Ramos (cell line): ENCODE measurements around the gene BAHCC1.

ENCODE experiments used
- in situ Hi-C: fragments of 300-500 bp; cut with MboI; formaldehyde crosslinking; loops from one replicate; pipeline ENCODE4 v1.14.3; 2022; ENCODE audit warnings: low sequenced_read_pairs; ENCODE audit not compliant: unreplicated experiment

BAHCC1 gene

GRCh38 chr17:81394377-81394920, 808 bp upstream of the BAHCC1 start:
- in situ Hi-C loops = no loop called here

- in situ Hi-C loops = no loop called here
Observed at GRCh38 chr17:81395600-81396277, 482 bp downstream of the BAHCC1 start.

- in situ Hi-C loops = no loop called here
Observed at GRCh38 chr17:81396278-81396721, 1.0 kb downstream of the BAHCC1 start.

- in situ Hi-C loops = no loop called here
Observed at GRCh38 chr17:81396722-81397313, 1.6 kb downstream of the BAHCC1 start.

- in situ Hi-C loops = no loop called here
Observed at GRCh38 chr17:81397314-81398175, 2.3 kb downstream of the BAHCC1 start.

GRCh38 chr17:81398176-81398831, 3.0 kb downstream of the BAHCC1 start:
- in situ Hi-C loops = no loop called here

- in situ Hi-C loops = no loop called here
Observed at GRCh38 chr17:81398832-81399411, 3.7 kb downstream of the BAHCC1 start.

- in situ Hi-C loops = no loop called here
Observed at GRCh38 chr17:81399481-81400153, 4.4 kb downstream of the BAHCC1 start.

GRCh38 chr17:81400154-81400977, 5.1 kb downstream of the BAHCC1 start:
- in situ Hi-C loops = no loop called here

GRCh38 chr17:81400996-81401722, 5.9 kb downstream of the BAHCC1 start:
- in situ Hi-C loops = no loop called here

- in situ Hi-C loops = no loop called here
Observed at GRCh38 chr17:81401723-81402529, 6.7 kb downstream of the BAHCC1 start.

- in situ Hi-C loops = no loop called here
Observed at GRCh38 chr17:81402530-81402941, 7.3 kb downstream of the BAHCC1 start.

GRCh38 chr17:81402981-81403467, 7.8 kb downstream of the BAHCC1 start:
- in situ Hi-C loops = no loop called here

GRCh38 chr17:81403671-81404534, 8.6 kb downstream of the BAHCC1 start:
- in situ Hi-C loops = no loop called here

- in situ Hi-C loops = no loop called here
Observed at GRCh38 chr17:81404558-81405165, 9.4 kb downstream of the BAHCC1 start.

- in situ Hi-C loops = no loop called here
Observed at GRCh38 chr17:81405411-81405872, 10.2 kb downstream of the BAHCC1 start.
